ENCODE results near the gene DTX1. TPM values are rescaled to one million over a fixed set of nuclear protein-coding genes. Genes with fewer than 3 reads are reported as not detected.

The DTX1 gene
- total and polyA plus RNA-seq, 7 donors = 0.49 to 2.4 (median 0.75) TPM

GRCh38 chr12:113128802-113129663 is 72.5 kb downstream of the DTX1 start:
- Histone ChIP-seq H3K27ac (no peak overlapping the region), H3K36me3 (ENCODE audit: insufficient read depth in 1 of 2, low read depth in 1 of 2) (no peaks in the 10 kb centered on the region), H3K9me3 (no peaks in the 10 kb centered on the region), H3K4me1 (no peaks in the 10 kb centered on the region), H3K27me3 (ENCODE audit: insufficient read depth in 3 of 3, low read length in 2 of 3) (peaks cover 0 to 31% (median 8%) of the 10 kb centered on the region in 3 donors), H3K4me3 (no peak overlapping the region)
- DNase-seq (no peak), ATAC-seq (no peak)
- intact Hi-C loops (cut with DNase I) = no loop called here
- TF ChIP-seq CTCF (IDR thresholded peaks at IDR 0.05) = no peak
- 45 to 53% (median 48%) methylated on average over 9 of the region's 9 CpGs for WGBS, 3 donors

- no peak overlapping the region for H3K4me3 ChIP-seq
- H3K4me1 ChIP-seq = no peaks in the 10 kb centered on the region
- no peaks in the 10 kb centered on the region for H3K36me3 ChIP-seq (ENCODE audit: insufficient read depth in 1 of 2, low read depth in 1 of 2)
- no peak for DNase-seq
- no peak overlapping the region for H3K27ac ChIP-seq
- no peaks in the 10 kb centered on the region for H3K9me3 ChIP-seq
- no peak for TF ChIP-seq CTCF (IDR thresholded peaks at IDR 0.05)
- WGBS, 3 donors = 64 to 78% (median 68%) methylated on average over 16 to 17 of the region's 17 CpGs
- H3K27me3 ChIP-seq (ENCODE audit: insufficient read depth in 3 of 3, low read length in 2 of 3) = peaks cover 0 to 37% (median 8%) of the 10 kb centered on the region in 3 donors
- intact Hi-C loops (cut with DNase I) = no loop called here
- ATAC-seq = no peak
Observed at GRCh38 chr12:113129664-113130456, 73.3 kb downstream of the DTX1 start.

GRCh38 chr12:113130457-113131135 is 74.1 kb downstream of the DTX1 start:
- intact Hi-C loops (cut with DNase I) = no loop called here
- TF ChIP-seq CTCF (IDR thresholded peaks at IDR 0.05) = no peak
- H3K27ac ChIP-seq = no peak overlapping the region
- 34 to 42% (median 40%) methylated on average over 17 to 18 of the region's 18 CpGs for WGBS, 3 donors
- no peak for ATAC-seq
- H3K27me3 ChIP-seq (ENCODE audit: insufficient read depth in 3 of 3, low read length in 2 of 3) = peaks cover 0 to 43% (median 8%) of the 10 kb centered on the region in 3 donors
- H3K4me3 ChIP-seq = no peak overlapping the region
- H3K36me3 ChIP-seq (ENCODE audit: insufficient read depth in 1 of 2, low read depth in 1 of 2) = no peaks in the 10 kb centered on the region
- H3K4me1 ChIP-seq = no peaks in the 10 kb centered on the region
- H3K9me3 ChIP-seq = no peaks in the 10 kb centered on the region
- no peak for DNase-seq

DNA sequence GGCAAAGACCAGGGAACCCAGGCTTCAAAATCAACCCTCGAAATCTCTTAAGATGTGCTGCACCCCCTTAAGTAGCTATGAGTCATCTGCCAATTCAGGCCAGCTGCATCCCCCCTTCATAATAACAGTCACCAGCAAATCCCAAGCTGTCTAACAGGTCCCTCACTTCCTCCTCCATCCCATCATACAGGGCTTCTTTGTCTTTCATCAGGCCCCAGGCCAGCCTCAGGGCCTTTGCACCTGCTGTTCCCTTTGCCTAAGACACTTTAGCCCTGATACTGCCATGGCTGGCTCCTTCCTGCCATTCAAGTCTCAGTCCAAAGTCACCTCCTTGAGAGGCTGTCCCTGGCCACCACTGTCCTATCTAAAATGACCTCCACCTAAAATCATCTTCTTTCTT is 75.0 kb downstream of the DTX1 start:
- WGBS, 3 donors = 59 to 69% (median 69%) methylated on average over 1 of the region's 1 CpG
- H3K4me3 ChIP-seq = no peak overlapping the region
- H3K4me1 ChIP-seq = no peaks in the 10 kb centered on the region
- no peak for TF ChIP-seq CTCF (IDR thresholded peaks at IDR 0.05)
- no peaks in the 10 kb centered on the region for H3K9me3 ChIP-seq
- peaks cover 0 to 53% (median 10%) of the 10 kb centered on the region in 3 donors for H3K27me3 ChIP-seq (ENCODE audit: insufficient read depth in 3 of 3, low read length in 2 of 3)
- no peak for DNase-seq
- no peak overlapping the region for H3K27ac ChIP-seq
- ATAC-seq = no peak
- intact Hi-C loops (cut with DNase I) = no loop called here
- H3K36me3 ChIP-seq (ENCODE audit: insufficient read depth in 1 of 2, low read depth in 1 of 2) = no peaks in the 10 kb centered on the region

All from psoas muscle (tissue), 8 donors.